Mesenchymal stem cell (in vitro differentiated cells and primary cell): Measurements from ENCODE around the gene BBS4.
"Not testable (repeated sequence)": the region's sequence is repeated elsewhere in the genome, so short reads cannot be mapped to it uniquely, and the experiment has no call there.

Source experiments
- DNase-seq: peaks from one replicate; pipeline ENCODE4 v3.0.0-alpha.2; 2013
- H2AFZ ChIP-seq: one replicate; pipeline ENCODE4 v1.6.1; 2013; ENCODE audit warnings: low read depth, mild to moderate bottlenecking, control low read depth, inconsistent platforms, low read length, moderate library complexity
- H2AK5ac ChIP-seq: 2 replicates; pipeline ENCODE4 v1.6.1; 2013; ENCODE audit warnings: low read length, moderate library complexity, mild to moderate bottlenecking, inconsistent platforms; ENCODE audit not compliant: severe bottlenecking
- H2BK120ac ChIP-seq: one replicate; pipeline ENCODE4 v1.6.1; 2013; ENCODE audit warnings: low read depth, mild to moderate bottlenecking, inconsistent platforms, low read length, moderate library complexity
- H2BK12ac ChIP-seq, 2 experiments: one replicate each; pipeline ENCODE4 v1.6.1; 2013; ENCODE audit warnings: inconsistent platforms in 2 of 2, low read length in 2 of 2, mild to moderate bottlenecking in 2 of 2, moderate library complexity in 2 of 2, control low read depth in 1 of 2
- H2BK15ac ChIP-seq: one replicate; pipeline ENCODE4 v1.6.1; 2013; ENCODE audit warnings: mild to moderate bottlenecking, low read depth, inconsistent platforms; ENCODE audit not compliant: poor library complexity, severe bottlenecking
- H2BK5ac ChIP-seq: 2 replicates; pipeline ENCODE4 v1.6.1; 2013; ENCODE audit warnings: low read depth, mild to moderate bottlenecking, low read length, control low read depth, inconsistent platforms; ENCODE audit not compliant: poor library complexity, severe bottlenecking
- H3K14ac ChIP-seq, 2 experiments: one replicate each; pipeline ENCODE4 v1.6.1; 2013; ENCODE audit warnings: inconsistent platforms in 2 of 2, low read length in 2 of 2, control low read depth in 1 of 2, mild to moderate bottlenecking in 1 of 2, moderate library complexity in 1 of 2
- H3K18ac ChIP-seq, 2 experiments: one replicate each; pipeline ENCODE4 v1.6.1; 2013; ENCODE audit warnings: inconsistent platforms in 2 of 2, low read length in 2 of 2, control low read depth in 1 of 2, low read depth in 1 of 2, mild to moderate bottlenecking in 1 of 2
- H3K23ac ChIP-seq, 2 experiments: one replicate each; pipeline ENCODE4 v1.6.1; 2013; ENCODE audit warnings: inconsistent platforms in 2 of 2, low read length in 2 of 2, mild to moderate bottlenecking in 2 of 2, moderate library complexity in 2 of 2, control low read depth in 1 of 2
- H3K27ac ChIP-seq: 2 replicates; pipeline ENCODE4 v1.5.1; 2013; ENCODE audit warnings: mild to moderate bottlenecking, moderate library complexity, low read length, control low read depth, inconsistent platforms; ENCODE audit not compliant: poor library complexity, severe bottlenecking
- H3K27me3 ChIP-seq, 2 experiments: 2 replicates each; pipeline versions ENCODE4 v1.6.1 to v1.7.0; 2013; ENCODE audit warnings: low read length in 2 of 2, mild to moderate bottlenecking in 2 of 2, moderate library complexity in 2 of 2, control low read depth in 1 of 2, inconsistent platforms in 1 of 2; ENCODE audit not compliant: control insufficient read depth in 1 of 2, insufficient read depth in 1 of 2
- H3K36me3 ChIP-seq, 2 experiments: 2 replicates each; pipeline versions ENCODE4 v1.6.1 to v1.7.0; 2013; ENCODE audit warnings: low read length in 2 of 2, control low read depth in 1 of 2, inconsistent platforms in 1 of 2, low read depth in 1 of 2, mild to moderate bottlenecking in 1 of 2; ENCODE audit not compliant: insufficient read depth in 2 of 2, control insufficient read depth in 1 of 2
- H3K4ac ChIP-seq, 2 experiments: one replicate each; pipeline ENCODE4 v1.6.1; 2013; ENCODE audit warnings: inconsistent platforms in 2 of 2, low read length in 2 of 2, mild to moderate bottlenecking in 2 of 2, moderate library complexity in 2 of 2, control low read depth in 1 of 2, low read depth in 1 of 2
- H3K4me1 ChIP-seq: 2 replicates; pipeline ENCODE4 v1.6.1; 2013; ENCODE audit warnings: low read depth, low read length, control low read depth; ENCODE audit not compliant: control insufficient read depth, insufficient read depth
- H3K4me2 ChIP-seq: 2 replicates; pipeline ENCODE4 v1.6.1; 2013; ENCODE audit warnings: low read length, mild to moderate bottlenecking, inconsistent platforms; ENCODE audit not compliant: poor library complexity, severe bottlenecking
- H3K4me3 ChIP-seq, 2 experiments: 2 replicates each; pipeline versions ENCODE4 v1.5.1 to v1.7.0; 2013; ENCODE audit warnings: low read length in 2 of 2, mild to moderate bottlenecking in 2 of 2, control low read depth in 1 of 2, low read depth in 1 of 2; ENCODE audit not compliant: insufficient read depth in 1 of 2
- H3K79me1 ChIP-seq: replicated peaks from 2 replicates; pipeline ENCODE4 v1.6.1; 2013; ENCODE audit warnings: mild to moderate bottlenecking, control low read depth, low read length, inconsistent platforms; ENCODE audit not compliant: poor library complexity, severe bottlenecking
- H3K9ac ChIP-seq: 2 replicates; pipeline ENCODE4 v1.7.0; 2013; ENCODE audit warnings: mild to moderate bottlenecking, low read length, moderate library complexity
- H3K9me3 ChIP-seq: 2 replicates; pipeline ENCODE4 v1.7.0; 2013; ENCODE audit warnings: mild to moderate bottlenecking, low read length; ENCODE audit not compliant: control insufficient read depth
- H4K8ac ChIP-seq: one replicate; pipeline ENCODE4 v1.6.1; 2013; ENCODE audit warnings: inconsistent platforms, mild to moderate bottlenecking, low read length, moderate library complexity
- H4K91ac ChIP-seq: one replicate; pipeline ENCODE4 v1.6.1; 2013; ENCODE audit warnings: mild to moderate bottlenecking, low read length, inconsistent platforms
- WGBS: methylation state at CpG from one replicate; pipeline ENCODE4 v1.1.7; 2013; ENCODE audit warnings: mixed read lengths; 5-methylcytosine and 5-hydroxymethylcytosine counted together

BBS4 gene

GRCh38 chr15:72661081-72661480 is 24.9 kb upstream of the BBS4 start:
- WGBS, result no CpG with 5 or more reads among the region's 10 CpGs

DNA sequence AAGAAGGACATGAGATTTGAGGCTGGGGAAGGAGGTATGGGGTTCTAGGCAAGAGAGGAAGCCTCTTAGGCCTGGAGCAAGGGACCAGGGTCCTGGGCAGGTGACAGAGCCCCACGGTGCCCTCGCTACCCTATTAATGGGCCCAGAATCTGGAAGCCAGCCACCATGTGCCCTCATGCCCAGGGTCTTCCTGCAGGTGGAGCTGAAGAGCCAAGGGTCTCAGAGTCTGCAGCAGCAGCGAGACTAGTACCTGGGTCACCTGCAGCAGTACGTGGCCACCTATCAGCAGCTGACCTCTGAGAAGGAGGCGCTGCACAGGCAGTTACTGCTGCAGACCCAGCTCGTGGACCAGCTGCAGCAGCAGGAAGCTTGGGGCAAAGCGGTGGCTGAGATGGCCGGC is 22.1 kb upstream of the BBS4 start:
- not testable (repeated sequence) for H3K36me3 ChIP-seq, H3K4me1 ChIP-seq, H2AFZ ChIP-seq, H2BK12ac ChIP-seq, H3K23ac ChIP-seq, H3K27ac ChIP-seq, H3K4me3 ChIP-seq, H4K91ac ChIP-seq, H2BK5ac ChIP-seq, H2AK5ac ChIP-seq, H3K18ac ChIP-seq, H3K4me2 ChIP-seq, DNase-seq, H3K9ac ChIP-seq, H3K14ac ChIP-seq, H3K27me3 ChIP-seq, H3K4ac ChIP-seq, H2BK120ac ChIP-seq, H2BK15ac ChIP-seq, H3K79me1 ChIP-seq, H3K9me3 ChIP-seq, H4K8ac ChIP-seq
- WGBS, result 65% methylated on average over 2 of the region's 8 CpGs

More at GRCh38 chr15:72661081-72661480, 24.9 kb upstream of the BBS4 start:
- H3K14ac ChIP-seq, H3K79me1 ChIP-seq, H3K27ac ChIP-seq, H3K23ac ChIP-seq, H3K9me3 ChIP-seq, H3K9ac ChIP-seq, H2AK5ac ChIP-seq, H3K18ac ChIP-seq, H3K27me3 ChIP-seq, H4K8ac ChIP-seq, H2BK120ac ChIP-seq, H3K36me3 ChIP-seq, H3K4me2 ChIP-seq, H2BK5ac ChIP-seq, H2BK15ac ChIP-seq, H2AFZ ChIP-seq, H2BK12ac ChIP-seq, H3K4me1 ChIP-seq, H4K91ac ChIP-seq, H3K4ac ChIP-seq, DNase-seq, H3K4me3 ChIP-seq: not testable (repeated sequence)

DNA sequence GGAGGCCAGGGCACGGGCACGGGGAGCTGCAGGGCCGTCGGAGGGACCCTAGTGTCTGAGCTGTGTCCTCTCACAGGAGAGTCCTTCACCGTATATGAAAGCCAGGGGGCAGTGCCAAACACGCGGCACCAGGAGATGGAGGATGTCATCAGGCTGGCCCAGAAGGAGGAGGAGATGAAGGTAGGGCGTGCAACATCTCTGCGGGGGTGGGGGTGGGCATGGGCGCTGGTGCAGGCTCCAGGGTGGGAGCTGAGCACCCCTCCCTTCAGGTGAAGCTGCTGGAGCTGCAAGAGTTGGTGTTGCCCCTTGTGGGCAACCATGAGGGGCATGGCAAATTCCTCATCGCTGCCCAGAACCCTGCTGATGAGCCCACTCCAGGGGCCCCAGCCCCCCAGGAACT is 20.3 kb upstream of the BBS4 start:
- H3K9me3 ChIP-seq, H3K14ac ChIP-seq, H3K23ac ChIP-seq, H2BK12ac ChIP-seq, H3K4ac ChIP-seq, H3K4me2 ChIP-seq, H2AK5ac ChIP-seq, H3K36me3 ChIP-seq, H3K27ac ChIP-seq, H2BK120ac ChIP-seq, H3K27me3 ChIP-seq, H4K8ac ChIP-seq, H2BK15ac ChIP-seq, H4K91ac ChIP-seq, H2BK5ac ChIP-seq, H3K9ac ChIP-seq, H3K18ac ChIP-seq, H3K79me1 ChIP-seq, H2AFZ ChIP-seq, DNase-seq, H3K4me1 ChIP-seq, H3K4me3 ChIP-seq: not testable (repeated sequence)
- WGBS, result 79% methylated on average over 2 of the region's 11 CpGs

- not testable (repeated sequence) for DNase-seq, H3K27ac ChIP-seq, H3K18ac ChIP-seq, H2BK12ac ChIP-seq, H3K14ac ChIP-seq, H3K9ac ChIP-seq, H2AFZ ChIP-seq, H2BK15ac ChIP-seq, H3K9me3 ChIP-seq, H3K36me3 ChIP-seq, H3K4me2 ChIP-seq, H3K4me3 ChIP-seq, H3K4me1 ChIP-seq, H4K8ac ChIP-seq, H3K4ac ChIP-seq, H2AK5ac ChIP-seq, H2BK5ac ChIP-seq, H2BK120ac ChIP-seq, H4K91ac ChIP-seq, H3K79me1 ChIP-seq, H3K23ac ChIP-seq
- peaks cover 4 to 19% of the 10 kb centered on the region in 2 experiments for H3K27me3 ChIP-seq
- 100% methylated on average over 1 of the region's 6 CpGs for WGBS
Measured at GRCh38 chr15:72669803-72670202, 16.2 kb upstream of the BBS4 start.
